ENCODE results near the gene KIF26B. TPM values are rescaled to one million over a fixed set of nuclear protein-coding genes. Genes with fewer than 3 reads are reported as not detected.

Gene KIF26B
- polyA plus RNA-seq, 4 donors, result 31.8 to 38.0 (median 33.9) TPM

- DNase-seq (ENCODE audit: low read depth in 4 of 4, low spot score in 3 of 4), result no peak
Observed at GRCh38 chr1:245754463-245754961, 599.7 kb downstream of the KIF26B start.
